WI38 (cell line): ENCODE measurements around the gene LAMTOR4.
"Not testable (repeated sequence)": the region's sequence is repeated elsewhere in the genome, so short reads cannot be mapped to it uniquely, and the experiment has no call there.

Experiments used
- H3K4me3 ChIP-seq: 2 replicates; pipeline ENCODE4 v1.5.1; 2011; ENCODE audit warnings: low read depth, mild to moderate bottlenecking, control low read depth, low read length
- TF ChIP-seq, protein P1 (sequence below): IDR thresholded peaks from 2 replicates; pipeline ENCODE4 v1.5.1; 2012; ENCODE audit warnings: low read depth, mild to moderate bottlenecking, control low read depth, low read length

Gene LAMTOR4

DNA sequence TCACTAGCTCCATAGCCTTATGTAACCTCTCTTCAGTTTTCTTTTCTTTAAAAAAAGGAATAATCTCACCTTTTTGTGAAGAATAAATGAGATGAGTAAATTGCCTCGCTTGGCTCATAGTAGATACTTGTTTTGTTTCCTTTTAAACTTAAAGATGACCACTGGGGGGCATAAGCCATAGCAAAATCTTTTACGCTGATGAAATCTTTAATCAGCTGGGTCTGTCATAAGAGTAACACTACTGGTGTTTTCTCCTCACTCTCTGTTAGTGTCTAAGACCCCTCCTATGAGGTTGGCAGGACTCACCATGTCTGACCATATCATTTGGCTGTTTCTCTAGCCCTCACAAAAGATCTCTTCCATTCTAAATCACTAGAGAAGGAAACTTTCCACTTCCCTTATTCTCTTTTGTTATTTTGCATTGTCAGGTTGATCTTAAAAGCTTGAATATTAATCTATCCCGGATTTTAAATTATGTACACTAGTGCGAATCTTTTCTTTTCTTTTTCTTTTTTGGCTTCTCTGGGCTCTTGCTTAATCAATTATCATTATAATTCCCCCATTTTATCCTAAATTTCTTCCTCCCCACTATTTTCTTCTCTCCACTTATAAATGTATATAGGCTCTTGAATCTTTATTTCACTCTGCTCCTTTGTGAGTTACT, 41.5 kb downstream of the LAMTOR4 start:
- no peak overlapping the region for H3K4me3 ChIP-seq
- TF ChIP-seq, protein P1, sequence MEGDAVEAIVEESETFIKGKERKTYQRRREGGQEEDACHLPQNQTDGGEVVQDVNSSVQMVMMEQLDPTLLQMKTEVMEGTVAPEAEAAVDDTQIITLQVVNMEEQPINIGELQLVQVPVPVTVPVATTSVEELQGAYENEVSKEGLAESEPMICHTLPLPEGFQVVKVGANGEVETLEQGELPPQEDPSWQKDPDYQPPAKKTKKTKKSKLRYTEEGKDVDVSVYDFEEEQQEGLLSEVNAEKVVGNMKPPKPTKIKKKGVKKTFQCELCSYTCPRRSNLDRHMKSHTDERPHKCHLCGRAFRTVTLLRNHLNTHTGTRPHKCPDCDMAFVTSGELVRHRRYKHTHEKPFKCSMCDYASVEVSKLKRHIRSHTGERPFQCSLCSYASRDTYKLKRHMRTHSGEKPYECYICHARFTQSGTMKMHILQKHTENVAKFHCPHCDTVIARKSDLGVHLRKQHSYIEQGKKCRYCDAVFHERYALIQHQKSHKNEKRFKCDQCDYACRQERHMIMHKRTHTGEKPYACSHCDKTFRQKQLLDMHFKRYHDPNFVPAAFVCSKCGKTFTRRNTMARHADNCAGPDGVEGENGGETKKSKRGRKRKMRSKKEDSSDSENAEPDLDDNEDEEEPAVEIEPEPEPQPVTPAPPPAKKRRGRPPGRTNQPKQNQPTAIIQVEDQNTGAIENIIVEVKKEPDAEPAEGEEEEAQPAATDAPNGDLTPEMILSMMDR: no peak

- no peak overlapping the region for H3K4me3 ChIP-seq
- TF ChIP-seq, protein P1: no peak
These were observed 43.1 kb downstream of the LAMTOR4 start for GRCh38 chr7:100191775-100192174.

DNA sequence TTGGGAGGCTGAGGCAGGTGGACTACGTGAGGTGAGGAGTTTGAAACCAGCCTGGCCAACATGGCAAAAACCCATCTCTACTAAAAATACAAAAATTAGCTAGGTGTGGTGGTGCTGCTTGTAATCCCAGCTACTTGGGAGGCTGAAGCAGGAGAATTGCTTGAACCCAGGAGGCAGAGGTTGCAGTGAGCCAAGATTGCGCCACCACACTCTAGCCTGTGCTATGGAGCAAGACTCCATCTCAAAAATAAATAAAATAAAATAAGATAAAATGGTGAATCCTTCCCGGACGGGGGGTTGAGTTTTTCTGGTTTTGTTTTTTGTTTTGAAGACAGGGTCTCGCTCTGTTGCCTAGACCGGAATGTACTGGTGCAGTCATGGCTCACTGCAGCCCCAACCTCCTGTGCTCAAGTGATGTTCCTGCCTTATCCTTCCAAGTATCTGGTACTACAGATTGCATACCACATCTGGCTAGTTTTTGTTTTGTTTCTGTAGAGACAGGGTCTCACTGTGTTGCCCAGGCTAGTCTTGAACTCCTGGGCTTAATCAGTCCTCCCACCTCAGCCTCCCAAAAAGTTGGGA, 43.7 kb downstream of the LAMTOR4 start:
- H3K4me3 ChIP-seq: not testable (repeated sequence)

DNA sequence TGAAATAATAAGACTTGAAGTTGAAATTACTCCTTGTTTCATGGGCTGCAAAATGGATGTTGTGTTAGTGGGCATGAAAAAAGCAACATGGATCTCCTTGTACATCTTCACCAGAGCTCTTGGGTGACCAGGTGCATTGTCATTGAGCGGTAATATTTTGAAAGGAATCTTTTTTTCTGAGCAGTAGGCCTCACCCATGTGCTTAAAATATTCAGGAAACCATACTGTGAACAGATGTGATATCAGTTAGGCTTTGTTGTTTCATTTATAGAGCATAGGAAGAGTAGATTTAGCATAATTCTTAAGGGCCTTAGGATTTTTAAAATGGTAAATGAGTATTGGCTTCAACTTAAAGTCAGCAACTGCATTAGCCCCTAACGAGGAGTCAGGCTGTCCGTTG, 44.3 kb downstream of the LAMTOR4 start:
- no peak overlapping the region for H3K4me3 ChIP-seq
- TF ChIP-seq, protein P1: no peak

- TF ChIP-seq, protein P1: no peak
- H3K4me3 ChIP-seq: no peak overlapping the region
These were observed 46.5 kb downstream of the LAMTOR4 start for GRCh38 chr7:100195222-100195621.

- not testable (repeated sequence) for H3K4me3 ChIP-seq
These were observed 47.2 kb downstream of the LAMTOR4 start for GRCh38 chr7:100195901-100196322.

GRCh38 chr7:100198266-100198665, 49.5 kb downstream of the LAMTOR4 start:
- no peak overlapping the region for H3K4me3 ChIP-seq
- TF ChIP-seq, protein P1: no peak

GRCh38 chr7:100200693-100201092, 52.0 kb downstream of the LAMTOR4 start:
- TF ChIP-seq, protein P1: no peak
- no peak overlapping the region for H3K4me3 ChIP-seq
